SKM-1 treated with dmso at 0.1 percent for 144 hours (cell line): ENCODE results near the gene STK4.

Source experiments
- DNase-seq: peaks from one replicate; lab custom pipeline; 2025; ENCODE audit not compliant: unreplicated experiment; lab: John Stamatoyannopoulos, UW

Gene STK4

GRCh38 chr20:45109634-45110033, 143.3 kb downstream of the STK4 start:
- DNase-seq: no peak

- DNase-seq: no peak
Measured at GRCh38 chr20:45110301-45110700, 144.0 kb downstream of the STK4 start.

GRCh38 chr20:45111285-45111684, 145.0 kb downstream of the STK4 start:
- DNase-seq: no peak

- DNase-seq: no peak
Measured at GRCh38 chr20:45111799-45112471, 145.6 kb downstream of the STK4 start.

- no peak for DNase-seq
Measured at GRCh38 chr20:45112754-45113153, 146.4 kb downstream of the STK4 start.

GRCh38 chr20:45113865-45114264, 147.6 kb downstream of the STK4 start:
- no peak for DNase-seq

- DNase-seq: no peak
Measured at GRCh38 chr20:45114465-45115385, 148.4 kb downstream of the STK4 start, which contains the start of gene WFDC5. WFDC5 (minus strand) TSS chr20:45115174; CDS start chr20:45115083, 91 bp downstream.

- no peak for DNase-seq
Measured at GRCh38 chr20:45115386-45115774, 149.1 kb downstream of the STK4 start.

- DNase-seq: no peak
Measured at GRCh38 chr20:45115829-45116228, 149.5 kb downstream of the STK4 start.

- DNase-seq: no peak
Measured at GRCh38 chr20:45117581-45117980, 151.3 kb downstream of the STK4 start.

- no peak for DNase-seq
Measured at GRCh38 chr20:45118028-45118427, 151.7 kb downstream of the STK4 start.

- DNase-seq: no peak
Measured at GRCh38 chr20:45119556-45120266, 153.4 kb downstream of the STK4 start.

GRCh38 chr20:45121388-45121787, 155.1 kb downstream of the STK4 start:
- DNase-seq: no peak

- no peak for DNase-seq
Measured at GRCh38 chr20:45124365-45124764, 158.1 kb downstream of the STK4 start, which contains the start of gene WFDC12. WFDC12 (minus strand) TSS chr20:45124465; CDS start chr20:45124447, 18 bp downstream.

GRCh38 chr20:45128099-45128498, 161.8 kb downstream of the STK4 start:
- DNase-seq: no peak
